IPS DF 4.7 (cell line): ENCODE results near the gene GUCY1B1.
"Not testable (repeated sequence)": the region's sequence is repeated elsewhere in the genome, so short reads cannot be mapped to it uniquely, and the experiment has no call there.

Source experiments
- DNase-seq: peaks from one replicate; pipeline ENCODE4 v3.0.0-alpha.2; 2013; ENCODE audit warnings: low spot score; ENCODE audit errors: extremely low read depth

Gene GUCY1B1

DNA sequence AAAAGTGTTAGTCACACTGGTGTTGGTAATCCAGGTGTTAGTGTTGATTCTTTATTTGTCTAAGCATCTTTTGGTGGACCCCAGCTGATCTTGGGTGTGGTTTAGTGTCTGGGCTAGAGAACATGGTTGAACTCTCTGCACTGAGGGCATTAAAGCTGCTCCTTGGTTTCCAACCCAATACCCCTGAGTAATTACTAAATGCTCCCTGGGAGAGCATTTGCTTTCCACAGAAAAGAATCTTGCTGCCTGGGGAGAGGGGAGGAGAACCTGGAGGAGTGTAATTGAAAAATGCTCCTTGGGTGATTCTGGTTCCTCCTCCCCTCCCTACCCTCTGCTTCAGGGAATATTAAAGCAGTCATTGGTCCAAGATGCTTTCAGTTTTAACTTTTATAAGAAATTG is 3.1 kb downstream of the GUCY1B1 start:
- DNase-seq, result no peak

DNA sequence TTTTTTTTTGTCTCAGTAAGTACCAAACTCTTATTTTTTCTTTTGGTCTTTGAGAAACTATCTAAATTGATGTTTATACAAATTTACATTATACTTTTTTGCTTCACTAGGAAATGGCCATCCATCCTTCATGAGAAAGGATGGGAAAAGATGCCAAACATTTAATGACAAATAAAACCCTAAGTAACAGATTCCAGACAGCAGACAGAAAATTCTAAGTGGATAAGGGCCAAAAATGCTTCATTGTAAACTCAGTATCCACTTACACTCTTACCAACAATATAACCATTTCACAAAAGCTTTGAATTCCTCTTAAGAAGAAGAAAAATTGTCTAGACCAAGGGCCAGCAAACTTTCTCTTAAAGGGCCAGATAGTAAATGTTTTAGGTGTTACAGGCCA is 3.5 kb downstream of the GUCY1B1 start:
- no peak for DNase-seq

DNA sequence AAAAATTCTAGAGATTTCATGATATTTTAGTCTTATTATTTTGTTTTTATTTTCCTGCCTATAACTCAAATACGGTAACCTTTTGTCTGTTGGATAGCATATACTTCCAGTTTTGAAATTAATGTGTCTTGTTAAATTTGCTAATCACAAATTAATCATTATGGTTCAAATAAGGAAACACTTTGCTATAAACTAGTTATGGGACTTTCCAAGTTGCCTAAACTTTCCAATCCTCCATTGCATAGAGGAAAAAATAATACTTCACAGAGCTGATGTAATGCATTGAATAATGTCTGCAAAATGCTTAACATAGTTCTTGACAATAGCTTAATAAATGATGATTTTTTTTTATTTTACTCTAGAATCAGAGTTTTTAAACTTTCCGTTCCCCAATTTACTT is 4.7 kb downstream of the GUCY1B1 start:
- DNase-seq, result no peak

DNA sequence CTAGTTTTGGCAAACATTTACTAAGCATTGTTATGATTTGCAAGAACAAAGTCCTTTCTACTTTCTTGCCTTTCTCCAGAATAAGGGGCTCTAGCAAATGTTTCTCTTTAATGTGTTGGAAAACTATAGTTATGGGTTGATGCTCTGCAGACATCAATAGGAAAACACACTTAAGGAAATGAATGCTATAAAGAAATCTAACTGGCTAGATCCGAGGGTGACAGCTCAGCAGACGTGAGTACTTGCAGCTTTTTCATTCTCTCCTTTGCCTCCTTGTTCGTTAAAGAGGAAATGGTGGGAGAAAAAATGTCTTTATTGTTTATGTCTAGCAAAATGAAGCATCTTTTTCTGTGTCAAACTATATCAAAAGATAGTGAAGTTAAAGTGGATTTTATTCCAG is 6.3 kb downstream of the GUCY1B1 start:
- no peak for DNase-seq

DNA sequence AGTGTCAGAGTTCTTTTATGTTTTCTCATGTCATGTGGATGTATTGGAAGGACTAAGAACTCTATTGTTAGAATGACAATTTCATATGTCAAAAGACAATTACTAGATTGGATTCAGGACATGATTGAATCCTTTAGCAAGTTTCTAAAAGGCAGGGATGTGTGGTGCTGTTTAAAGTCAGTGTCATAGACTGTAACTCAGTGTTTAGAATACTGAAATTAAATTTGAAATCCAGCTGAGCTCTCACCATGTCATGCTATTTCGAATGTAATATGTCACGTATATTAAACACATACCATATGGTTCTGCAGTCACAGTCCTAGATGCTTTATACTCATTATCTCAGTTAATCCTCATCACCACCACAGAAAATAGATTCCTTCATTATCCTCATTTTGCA is 7.8 kb downstream of the GUCY1B1 start:
- DNase-seq, result no peak

DNA sequence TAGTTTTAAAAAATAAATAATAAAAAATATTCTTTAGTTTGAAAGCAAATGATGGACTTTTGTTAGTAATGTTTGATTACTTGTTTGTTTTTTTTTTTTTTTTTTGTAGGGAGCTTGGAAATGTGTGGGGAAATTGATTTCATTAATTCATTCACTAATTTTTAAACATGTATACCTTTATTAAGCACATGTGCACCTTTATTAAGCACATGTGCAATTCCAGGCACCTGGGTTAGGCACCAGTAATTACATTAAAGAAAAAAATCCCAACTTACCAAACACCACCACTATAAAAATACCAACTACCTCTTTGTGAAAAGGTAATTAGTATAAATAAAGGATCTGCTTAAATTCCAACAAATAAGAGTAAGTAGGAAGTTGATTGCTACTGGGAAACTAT is 9.5 kb downstream of the GUCY1B1 start:
- no peak for DNase-seq

DNA sequence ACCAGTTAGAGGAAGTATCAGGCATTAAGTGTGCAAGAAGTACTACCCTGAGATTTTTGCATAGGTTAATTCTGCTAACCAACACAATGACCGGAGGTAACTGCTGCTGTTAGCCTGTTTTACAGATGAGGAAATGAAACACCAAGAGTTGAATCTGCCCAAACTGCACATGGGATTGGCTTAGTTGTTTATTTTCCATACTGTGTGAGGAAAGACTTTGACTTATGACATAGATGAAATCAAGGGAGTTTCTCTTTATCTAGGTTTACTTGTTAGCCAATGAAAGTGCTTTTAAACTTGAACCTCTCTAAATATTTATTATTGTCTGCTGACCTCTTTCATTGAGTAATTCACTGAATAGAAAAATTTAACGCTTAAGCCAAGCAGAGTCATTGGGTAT is 10.3 kb downstream of the GUCY1B1 start:
- no peak for DNase-seq

DNA sequence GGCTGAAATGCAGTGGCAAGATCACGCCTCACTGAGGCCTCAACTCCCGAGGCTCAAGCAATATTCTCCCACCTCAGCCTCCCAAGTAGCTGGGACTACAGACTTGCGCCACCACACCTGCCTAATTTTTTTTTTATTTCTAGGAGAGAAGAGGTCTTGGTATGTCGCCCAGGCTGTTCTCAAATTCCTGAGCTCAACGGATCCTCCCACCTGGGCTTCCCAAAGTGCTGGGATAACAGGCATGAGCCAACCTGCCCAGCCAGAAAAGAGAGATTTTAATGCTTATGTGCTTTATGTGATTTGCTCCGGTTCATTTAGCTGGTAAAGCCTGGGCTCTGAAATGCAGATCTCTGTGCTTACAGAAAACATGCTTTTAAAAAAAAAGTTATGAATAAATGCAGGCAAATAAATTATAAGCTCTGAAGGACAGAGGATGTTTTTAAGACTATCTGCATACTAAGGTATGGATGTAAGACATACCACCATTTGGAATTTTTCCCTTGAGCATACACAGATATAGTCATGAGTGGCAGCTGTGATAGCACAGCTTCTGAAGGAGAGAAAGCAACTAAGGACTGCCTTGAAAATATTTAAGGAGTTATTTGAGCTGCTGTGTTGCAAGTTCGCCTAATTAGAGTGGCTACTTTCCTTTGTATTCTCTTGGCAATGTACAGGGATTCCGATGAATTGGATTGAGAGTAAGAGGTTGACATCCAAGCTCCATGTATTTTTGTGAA is 13.8 kb downstream of the GUCY1B1 start:
- no peak for DNase-seq

DNA sequence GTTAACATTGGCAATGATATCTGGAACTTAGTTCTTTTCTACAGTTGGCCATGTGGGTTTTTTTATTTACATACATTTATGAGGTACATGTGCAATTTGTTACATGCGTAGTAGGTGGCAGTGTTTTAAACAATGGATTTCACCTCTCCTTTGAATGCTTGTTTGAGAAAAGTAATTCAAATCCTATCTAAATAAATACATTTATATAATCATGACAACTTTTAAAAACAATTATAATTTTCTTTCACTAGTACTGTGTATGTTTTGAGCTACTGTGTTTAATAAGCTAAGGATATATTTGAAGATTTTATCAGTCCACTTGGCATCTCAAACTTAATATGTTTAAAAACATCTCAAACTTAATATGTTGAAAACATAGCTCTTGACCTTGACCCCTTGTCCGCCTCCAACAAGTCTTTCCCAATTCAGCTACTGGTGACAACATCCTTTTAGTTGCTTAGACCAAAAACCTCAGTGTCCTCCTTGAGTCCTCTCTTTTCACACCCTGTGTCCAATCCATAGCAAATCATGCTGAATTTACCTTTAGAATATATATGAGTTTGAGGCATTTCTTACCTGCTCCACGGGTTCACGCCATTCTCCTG is 14.5 kb downstream of the GUCY1B1 start:
- no peak for DNase-seq

DNA sequence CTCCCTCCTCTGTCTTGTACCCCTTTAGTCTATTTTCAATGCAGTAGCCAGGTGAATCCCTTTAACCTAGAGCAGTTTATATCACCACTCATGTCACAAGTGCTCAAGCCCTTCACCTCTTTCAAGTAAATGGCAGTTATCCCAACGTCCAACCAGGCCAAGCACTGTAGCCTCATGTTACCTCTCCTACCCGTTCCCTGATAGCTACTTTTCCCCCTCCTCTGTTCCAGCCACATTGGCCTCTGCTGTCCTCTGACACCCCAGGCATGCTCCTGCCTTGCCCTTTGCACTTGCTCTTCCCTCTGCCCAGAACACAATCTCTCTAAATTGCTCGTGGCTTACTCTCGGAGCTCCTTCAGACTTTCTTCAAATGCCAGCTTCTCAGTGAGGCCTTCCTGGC is 15.2 kb downstream of the GUCY1B1 start:
- DNase-seq, result no peak

DNA sequence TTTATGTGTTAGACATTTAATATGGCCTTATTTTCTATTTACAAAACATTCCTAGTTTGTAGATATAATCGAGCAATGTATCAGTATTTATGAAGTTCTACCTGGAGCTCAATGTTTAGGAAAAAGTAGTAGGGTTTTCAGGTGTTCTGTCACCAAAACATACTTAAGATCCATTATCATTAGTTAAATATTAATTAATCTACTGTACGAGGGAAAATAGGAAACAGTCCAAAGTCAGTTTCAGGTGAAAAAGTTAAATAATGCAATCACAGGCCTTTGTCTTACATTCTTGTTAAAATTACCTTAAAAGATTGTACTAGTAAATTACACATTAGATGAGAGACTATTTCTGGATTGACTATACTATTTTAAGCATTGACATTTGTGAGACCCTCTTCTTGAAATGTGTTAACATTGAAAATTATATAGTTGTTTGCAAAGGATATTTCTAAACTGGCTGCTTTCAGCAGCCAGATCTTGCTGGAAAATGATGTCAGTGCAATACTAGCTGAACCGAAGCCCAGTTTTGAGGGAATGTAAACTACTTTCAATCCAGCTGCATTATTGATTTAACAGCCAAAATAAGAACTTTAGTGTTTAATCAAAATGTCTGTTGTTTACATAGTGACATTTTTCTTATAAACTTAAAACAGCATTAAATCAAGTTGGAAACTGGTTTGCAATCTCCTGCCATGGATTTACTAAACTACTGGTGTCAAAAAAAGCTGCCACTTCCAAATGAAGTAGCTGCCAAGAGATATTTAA is 19.3 kb downstream of the GUCY1B1 start:
- DNase-seq, result no peak

DNA sequence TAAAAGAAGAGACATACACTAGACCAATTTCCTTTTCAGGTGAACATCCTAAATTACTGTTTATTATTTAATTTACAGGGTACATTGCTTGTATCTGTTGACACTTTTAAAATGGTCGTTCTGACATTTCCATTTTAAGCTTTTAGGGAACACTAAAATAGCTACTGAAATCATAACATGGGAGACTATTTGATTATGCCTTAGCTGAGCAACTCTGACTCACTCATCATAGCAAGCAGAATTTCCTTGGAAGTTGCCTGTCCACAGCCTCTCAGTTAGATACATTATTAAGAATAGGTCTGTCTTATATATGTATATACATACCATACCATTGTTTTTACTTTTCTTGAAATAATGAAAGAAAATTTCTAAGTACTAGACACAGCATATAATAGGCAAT is 22.0 kb downstream of the GUCY1B1 start:
- DNase-seq, result no peak

DNA sequence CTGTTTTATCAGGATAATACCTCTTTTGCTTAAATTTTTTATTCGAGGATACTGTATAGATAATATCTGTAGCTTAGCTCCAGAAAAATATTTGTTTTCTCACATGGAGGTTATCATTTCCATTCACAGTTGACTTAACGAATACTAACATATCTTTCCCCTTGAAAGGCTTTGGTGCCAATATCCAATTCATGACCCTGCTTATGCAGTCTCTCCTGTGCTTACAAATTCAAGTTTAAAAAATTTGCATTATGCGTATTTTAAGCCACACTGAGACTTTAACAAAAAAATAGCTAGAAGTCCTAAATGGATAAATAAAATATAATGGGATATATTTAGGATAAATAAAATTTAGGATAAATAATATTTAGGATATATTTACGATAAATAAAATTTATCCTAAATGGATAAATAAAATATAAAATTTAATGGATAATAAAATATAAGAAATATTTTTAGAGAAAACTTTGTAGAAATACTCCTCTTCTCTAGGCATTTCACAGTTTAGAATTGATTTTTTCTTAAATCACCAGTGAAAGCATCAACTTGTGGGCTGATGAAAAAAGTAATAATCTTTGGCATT is 22.5 kb downstream of the GUCY1B1 start:
- DNase-seq, result no peak

DNA sequence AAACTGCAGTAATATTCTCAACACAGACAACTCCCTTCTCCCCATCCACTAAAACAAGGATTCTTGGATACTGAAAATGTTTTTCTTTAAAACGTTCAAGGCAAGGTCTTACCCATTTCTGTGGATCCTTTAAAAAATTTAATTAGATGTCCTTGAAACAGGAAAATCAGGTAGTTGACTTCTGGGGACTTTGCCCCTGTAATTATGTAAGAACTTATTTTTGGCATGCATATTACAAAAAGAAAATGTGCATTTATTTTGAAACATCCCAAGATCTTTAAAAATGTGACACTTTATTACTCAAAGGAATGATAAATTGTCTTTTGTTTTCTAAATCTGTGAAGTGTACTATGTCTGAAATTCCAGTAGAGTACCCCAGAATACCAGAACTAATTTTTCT is 25.8 kb downstream of the GUCY1B1 start:
- DNase-seq, result no peak

DNA sequence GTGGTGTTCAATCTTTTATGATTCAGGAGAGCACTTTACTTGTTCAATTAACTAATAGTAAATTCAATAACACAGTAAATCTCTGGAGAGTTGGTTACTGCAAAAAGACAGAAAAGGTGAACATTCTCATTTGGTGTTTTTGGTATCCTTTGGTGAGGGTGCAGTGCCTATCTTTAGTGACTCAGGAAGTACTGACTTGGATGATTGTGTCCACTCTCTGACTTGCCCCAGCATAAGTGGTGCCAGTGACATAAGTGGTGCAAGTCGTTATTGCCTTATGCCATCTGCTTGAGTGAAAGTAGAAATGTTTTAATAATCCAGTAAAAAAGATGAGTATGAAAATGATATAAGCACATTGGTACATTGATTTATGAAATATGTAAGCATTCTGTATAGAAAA is 27.0 kb downstream of the GUCY1B1 start:
- no peak for DNase-seq

DNA sequence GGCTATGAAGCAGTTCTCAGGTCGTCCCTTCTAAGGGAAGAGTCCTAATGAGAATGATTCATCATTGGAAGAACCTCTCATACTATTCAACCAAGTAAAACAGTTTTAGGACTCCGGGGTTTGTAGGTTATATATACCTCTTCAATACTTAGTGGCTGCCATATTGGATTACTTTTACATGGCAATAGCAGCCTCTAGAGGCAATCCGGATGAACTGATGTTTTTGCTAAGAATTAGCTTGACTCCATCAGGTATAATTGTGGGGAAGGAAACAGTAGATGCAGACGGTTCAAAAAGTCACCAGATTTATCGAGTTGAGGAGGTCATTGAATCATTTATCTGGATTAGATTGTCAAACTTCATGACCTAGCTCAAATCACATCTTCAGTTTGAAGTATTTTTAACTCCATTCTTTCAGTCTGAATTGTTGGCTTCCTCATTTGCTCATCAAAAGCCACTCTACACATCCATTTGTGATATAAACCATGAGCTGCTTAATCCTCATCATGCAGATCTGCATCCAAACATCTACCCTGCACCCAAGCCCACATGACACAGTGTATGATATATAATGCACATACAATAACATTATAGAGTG is 28.4 kb downstream of the GUCY1B1 start:
- peak; percentile 25 for DNase-seq

DNA sequence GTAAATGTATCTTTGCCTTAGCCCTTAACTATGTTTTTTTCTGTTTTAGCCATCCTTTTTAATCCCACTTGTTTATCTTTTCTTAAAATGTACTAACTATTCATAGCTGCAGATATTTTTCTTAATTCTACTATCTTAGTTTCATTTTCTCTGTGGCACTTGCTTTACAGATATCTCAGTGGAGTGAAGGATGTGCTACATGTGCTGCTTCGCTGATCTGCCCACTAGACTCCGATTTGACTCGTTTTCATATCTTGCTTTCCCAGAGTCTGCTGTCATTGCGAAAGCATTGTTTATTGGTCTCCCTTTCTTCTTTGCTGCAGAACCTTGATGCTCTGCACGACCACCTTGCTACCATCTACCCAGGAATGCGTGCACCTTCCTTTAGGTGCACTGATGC is 30.6 kb downstream of the GUCY1B1 start:
- DNase-seq, result no peak

DNA sequence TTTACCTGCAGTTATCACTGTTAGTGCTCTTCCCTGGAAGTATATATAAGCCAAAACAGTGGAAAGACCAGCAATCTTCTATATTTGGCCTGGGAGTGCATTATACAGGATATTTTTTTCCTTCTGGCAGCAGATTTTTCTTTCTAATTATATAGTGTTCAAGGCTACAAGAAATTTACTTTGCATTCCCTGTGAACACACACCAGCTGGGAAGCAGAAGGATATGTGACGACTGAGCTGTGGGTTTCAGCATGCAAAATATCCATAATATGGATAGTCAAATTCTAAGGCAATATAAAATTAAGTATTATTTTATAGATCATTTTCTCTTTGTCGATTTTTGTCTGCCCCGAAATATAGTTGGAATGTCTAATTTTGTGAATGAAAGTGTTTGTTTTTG is 31.2 kb downstream of the GUCY1B1 start:
- DNase-seq, result no peak

DNA sequence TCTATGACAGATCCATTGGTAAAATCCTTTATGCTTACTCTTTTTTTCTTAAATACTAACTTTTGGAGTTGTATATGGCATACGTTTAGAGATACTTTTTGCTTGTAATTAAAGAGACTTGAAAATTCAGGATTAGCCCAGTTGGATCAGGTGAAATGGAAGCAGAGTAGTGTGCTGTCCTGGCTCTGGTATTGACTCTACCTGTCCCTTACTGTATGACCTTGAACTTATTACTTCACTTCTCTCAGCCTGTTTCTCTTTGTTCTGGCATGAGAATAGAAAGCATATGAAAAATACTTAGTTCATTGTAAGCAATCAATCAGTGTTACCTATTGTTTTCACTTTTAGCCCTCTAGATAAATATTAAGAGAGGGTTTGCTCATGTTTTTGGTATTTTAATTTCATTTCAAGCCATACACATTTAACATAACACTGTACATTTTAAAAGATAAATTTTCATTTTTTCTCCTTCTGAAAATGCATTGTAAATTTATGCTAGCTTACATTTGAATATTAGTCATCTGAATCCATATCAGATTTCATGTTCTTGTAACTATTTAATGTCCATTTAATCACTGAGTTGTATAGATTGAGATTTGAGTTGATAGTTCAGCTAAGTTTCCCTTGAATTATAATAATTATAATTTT is 35.9 kb downstream of the GUCY1B1 start:
- no peak for DNase-seq

DNA sequence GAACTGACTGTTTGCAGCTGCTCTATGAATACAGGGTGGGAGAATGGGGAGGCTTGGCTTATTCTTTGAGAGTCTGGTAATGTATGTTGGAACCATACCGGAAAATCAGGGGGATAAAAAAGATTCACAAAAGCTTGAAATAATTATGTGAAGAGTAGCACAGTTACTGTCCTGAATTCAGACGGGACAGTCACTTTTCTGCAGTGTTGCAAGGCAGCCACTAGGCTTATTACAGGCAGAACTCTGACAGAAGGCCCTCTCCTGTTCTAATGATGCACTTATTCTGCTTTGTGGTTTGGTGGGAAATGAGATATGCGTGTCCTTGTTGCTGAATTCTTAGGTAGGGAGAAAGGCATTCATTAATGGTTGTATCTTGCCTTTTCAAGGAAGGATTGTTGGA is 37.2 kb downstream of the GUCY1B1 start:
- DNase-seq, result peak; percentile 3

DNA sequence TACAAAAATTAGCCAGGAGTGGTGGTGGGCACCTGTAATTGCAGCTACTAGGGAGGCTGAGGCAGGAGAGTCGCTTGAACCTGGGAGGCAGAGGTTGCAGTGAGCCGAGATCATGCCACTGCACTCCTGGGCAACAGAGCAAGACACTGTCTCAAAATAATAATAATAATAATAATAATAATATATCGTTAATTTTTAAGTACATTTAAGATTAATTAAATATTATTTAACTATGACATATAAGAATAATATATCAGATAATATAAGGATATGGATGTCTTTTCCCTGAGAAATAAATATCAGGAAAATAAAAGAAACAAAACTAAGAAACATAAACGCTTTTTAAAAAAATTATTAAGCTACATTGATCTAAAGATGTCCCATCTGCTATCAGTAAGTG is 38.8 kb downstream of the GUCY1B1 start:
- not testable (repeated sequence) for DNase-seq
